Fibroblast of lung (primary cell): Measurements from ENCODE around the gene ABCD1.

ENCODE experiments used
- EZH2 ChIP-seq: IDR thresholded peaks from 2 replicates; pipeline ENCODE4 v1.5.1; 2012; ENCODE audit warnings: low read length, control low read depth, mild to moderate bottlenecking; ENCODE audit errors: missing control alignments
- TF ChIP-seq, protein P1 (sequence below), 2 donors: IDR thresholded peaks in 1 of 2; conservative IDR thresholded peaks in 1 of 2; 1 replicate in 1 of 2; 2 replicates in 1 of 2; pipeline ENCODE4 v1.5.1; 2011 to 2012; ENCODE audit warnings: low read length in 2 of 2, control low read depth in 1 of 2, inconsistent platforms in 1 of 2, low read depth in 1 of 2, mild to moderate bottlenecking in 1 of 2

DNA sequence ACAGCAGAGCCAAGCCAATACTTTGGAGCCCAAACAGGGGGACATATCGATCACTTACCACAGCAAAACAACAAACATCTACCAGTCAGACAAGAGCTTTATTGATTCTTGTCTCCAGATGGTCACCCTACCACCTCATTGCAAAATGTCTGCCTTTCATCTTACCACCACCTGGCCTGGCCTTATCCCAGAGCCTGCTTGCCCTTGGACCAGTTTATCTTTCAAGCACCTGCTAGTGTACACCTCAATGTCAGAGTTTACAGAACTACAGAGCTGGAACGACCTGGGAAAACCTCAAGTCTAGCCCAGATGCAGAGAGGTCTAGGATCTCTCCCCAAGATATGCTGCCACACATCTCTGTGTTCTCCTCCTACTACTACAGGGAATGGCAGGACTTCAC is 5.0 kb upstream of the ABCD1 start:
- TF ChIP-seq, protein P1, sequence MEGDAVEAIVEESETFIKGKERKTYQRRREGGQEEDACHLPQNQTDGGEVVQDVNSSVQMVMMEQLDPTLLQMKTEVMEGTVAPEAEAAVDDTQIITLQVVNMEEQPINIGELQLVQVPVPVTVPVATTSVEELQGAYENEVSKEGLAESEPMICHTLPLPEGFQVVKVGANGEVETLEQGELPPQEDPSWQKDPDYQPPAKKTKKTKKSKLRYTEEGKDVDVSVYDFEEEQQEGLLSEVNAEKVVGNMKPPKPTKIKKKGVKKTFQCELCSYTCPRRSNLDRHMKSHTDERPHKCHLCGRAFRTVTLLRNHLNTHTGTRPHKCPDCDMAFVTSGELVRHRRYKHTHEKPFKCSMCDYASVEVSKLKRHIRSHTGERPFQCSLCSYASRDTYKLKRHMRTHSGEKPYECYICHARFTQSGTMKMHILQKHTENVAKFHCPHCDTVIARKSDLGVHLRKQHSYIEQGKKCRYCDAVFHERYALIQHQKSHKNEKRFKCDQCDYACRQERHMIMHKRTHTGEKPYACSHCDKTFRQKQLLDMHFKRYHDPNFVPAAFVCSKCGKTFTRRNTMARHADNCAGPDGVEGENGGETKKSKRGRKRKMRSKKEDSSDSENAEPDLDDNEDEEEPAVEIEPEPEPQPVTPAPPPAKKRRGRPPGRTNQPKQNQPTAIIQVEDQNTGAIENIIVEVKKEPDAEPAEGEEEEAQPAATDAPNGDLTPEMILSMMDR (conservative IDR thresholded peaks at IDR 0.05 in 1 of 2, IDR thresholded peaks at IDR 0.05 in 1 of 2; ENCODE audit: low read depth in 1 of 2, low read length in 2 of 2), result no peak
- no peak for TF ChIP-seq EZH2
